Measurements from ENCODE around the gene ZEB2.
A peak's percentile ranks its signal among the peaks of the same experiment; 100 is the strongest.

The ZEB2 gene

GRCh38 chr2:144434425-144435222 lies 85.3 kb downstream of the ZEB2 start:
- no peak overlapping the region for H3K27ac ChIP-seq

GRCh38 chr2:144432921-144433320 lies 87.0 kb downstream of the ZEB2 start:
- DNase-seq (ENCODE audit: low read depth, low spot score) = no peak
- H3K27ac ChIP-seq = no peak overlapping the region

More at GRCh38 chr2:144434425-144435222, 85.3 kb downstream of the ZEB2 start:
- DNase-seq (ENCODE audit: low read depth, low spot score) = no peak

- no peak for DNase-seq (ENCODE audit: low read depth, low spot score)
Measured at GRCh38 chr2:144431998-144432397, 87.9 kb downstream of the ZEB2 start.

GRCh38 chr2:144431392-144431783 lies 88.5 kb downstream of the ZEB2 start:
- no peak overlapping the region for H3K27ac ChIP-seq
- DNase-seq (ENCODE audit: low read depth, low spot score) = no peak

More at GRCh38 chr2:144431998-144432397, 87.9 kb downstream of the ZEB2 start:
- no peak overlapping the region for H3K27ac ChIP-seq

GRCh38 chr2:144430722-144431391 lies 89.1 kb downstream of the ZEB2 start:
- DNase-seq (ENCODE audit: low read depth, low spot score) = no peak
- no peak overlapping the region for H3K27ac ChIP-seq

- no peak for DNase-seq (ENCODE audit: low read depth, low spot score)
- no peak overlapping the region for H3K27ac ChIP-seq
Measured at GRCh38 chr2:144429396-144430112, 90.4 kb downstream of the ZEB2 start.

GRCh38 chr2:144426981-144427479 lies 92.9 kb downstream of the ZEB2 start:
- H3K27ac ChIP-seq = no peak overlapping the region
- DNase-seq (ENCODE audit: low read depth, low spot score) = no peak

- no peak overlapping the region for H3K27ac ChIP-seq
- no peak for DNase-seq (ENCODE audit: low read depth, low spot score)
Measured at GRCh38 chr2:144426355-144426754, 93.6 kb downstream of the ZEB2 start.

- DNase-seq (ENCODE audit: low read depth, low spot score) = no peak
- no peak overlapping the region for H3K27ac ChIP-seq
Measured at GRCh38 chr2:144424559-144425240, 95.2 kb downstream of the ZEB2 start.

GRCh38 chr2:144421606-144422510 lies 98.1 kb downstream of the ZEB2 start:
- H3K27ac ChIP-seq = no peak overlapping the region
- DNase-seq (ENCODE audit: low read depth, low spot score) = no peak

- DNase-seq (ENCODE audit: low read depth, low spot score) = no peak
- no peak overlapping the region for H3K27ac ChIP-seq
Measured at GRCh38 chr2:144419218-144419617, 100.7 kb downstream of the ZEB2 start.

- no peak overlapping the region for H3K27ac ChIP-seq
- no peak for DNase-seq (ENCODE audit: low read depth, low spot score)
Measured at GRCh38 chr2:144415386-144415785, 104.5 kb downstream of the ZEB2 start.

- peak; percentile 79 for DNase-seq (ENCODE audit: low read depth, low spot score)
- no peak overlapping the region for H3K27ac ChIP-seq
Measured at GRCh38 chr2:144414324-144414845, 105.5 kb downstream of the ZEB2 start.

GRCh38 chr2:144412709-144413108 lies 107.2 kb downstream of the ZEB2 start:
- no peak overlapping the region for H3K27ac ChIP-seq
- DNase-seq (ENCODE audit: low read depth, low spot score) = no peak

GRCh38 chr2:144411473-144411872 lies 108.4 kb downstream of the ZEB2 start:
- H3K27ac ChIP-seq = no peak overlapping the region
- DNase-seq (ENCODE audit: low read depth, low spot score) = no peak

- DNase-seq (ENCODE audit: low read depth, low spot score) = no peak
- no peak overlapping the region for H3K27ac ChIP-seq
Measured at GRCh38 chr2:144409241-144409640, 110.7 kb downstream of the ZEB2 start.

GRCh38 chr2:144407262-144407661 lies 112.7 kb downstream of the ZEB2 start:
- H3K27ac ChIP-seq = no peak overlapping the region

GRCh38 chr2:144405982-144406788 lies 113.7 kb downstream of the ZEB2 start:
- no peak overlapping the region for H3K27ac ChIP-seq
- DNase-seq (ENCODE audit: low read depth, low spot score) = no peak

More at GRCh38 chr2:144407262-144407661, 112.7 kb downstream of the ZEB2 start:
- DNase-seq (ENCODE audit: low read depth, low spot score) = no peak

All from epithelial cell of prostate (primary cell).